Loucy (cell line): ENCODE results near the gene GPSM3.

Experiments
- EZH2phosphoT487 ChIP-seq: fragments of 200-600 bp; IDR thresholded peaks from 2 replicates; pipeline ENCODE4 v1.6.1; 2018; ENCODE audit warnings: antibody characterized with exemption, mild to moderate bottlenecking, moderate library complexity, borderline replicate concordance
- TF ChIP-seq, protein P1 (sequence below): fragments of 200-600 bp; sonication (generic); conservative IDR thresholded peaks from 2 replicates; pipeline ENCODE4 v1.5.1; 2014; ENCODE audit warnings: mild to moderate bottlenecking, antibody characterized with exemption, low read length

DNA sequence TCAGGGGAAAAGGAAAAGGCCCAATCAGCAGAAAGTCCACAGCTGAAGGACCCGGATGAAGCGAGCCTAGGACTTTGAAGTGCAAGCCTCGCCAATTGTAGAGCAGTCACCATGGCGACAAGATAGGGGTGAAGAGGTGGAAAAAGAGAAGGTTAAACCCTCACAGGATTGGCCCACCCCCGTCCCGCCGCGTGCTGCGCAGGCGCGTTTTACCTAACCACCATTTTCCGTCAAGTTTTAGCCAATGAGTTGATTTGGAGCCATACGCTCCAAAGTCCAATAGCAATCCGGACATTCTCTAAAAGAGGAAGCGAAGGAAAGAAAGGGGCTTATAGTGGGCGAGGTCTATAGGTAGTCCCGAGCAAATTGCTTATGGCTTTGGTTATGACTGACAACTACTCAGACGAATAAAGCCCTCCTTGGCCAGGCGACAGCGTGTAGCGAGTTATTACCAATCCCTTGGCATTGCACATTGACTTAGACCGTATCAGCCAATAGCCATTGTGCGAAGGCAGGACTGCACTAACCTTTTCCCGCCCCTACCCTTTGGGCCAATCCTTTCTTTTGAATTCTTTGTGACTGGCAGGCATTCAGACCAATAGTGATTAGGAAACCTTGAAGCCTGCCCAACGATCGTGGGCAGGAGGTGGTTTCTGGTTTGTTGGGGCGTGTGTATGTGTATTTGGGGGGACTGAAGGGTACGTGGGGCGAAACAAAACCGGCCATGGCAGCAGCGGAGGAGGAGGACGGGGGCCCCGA is 14.5 kb downstream of the GPSM3 start, which contains the start of gene RNF5:
- TF ChIP-seq, protein P1, sequence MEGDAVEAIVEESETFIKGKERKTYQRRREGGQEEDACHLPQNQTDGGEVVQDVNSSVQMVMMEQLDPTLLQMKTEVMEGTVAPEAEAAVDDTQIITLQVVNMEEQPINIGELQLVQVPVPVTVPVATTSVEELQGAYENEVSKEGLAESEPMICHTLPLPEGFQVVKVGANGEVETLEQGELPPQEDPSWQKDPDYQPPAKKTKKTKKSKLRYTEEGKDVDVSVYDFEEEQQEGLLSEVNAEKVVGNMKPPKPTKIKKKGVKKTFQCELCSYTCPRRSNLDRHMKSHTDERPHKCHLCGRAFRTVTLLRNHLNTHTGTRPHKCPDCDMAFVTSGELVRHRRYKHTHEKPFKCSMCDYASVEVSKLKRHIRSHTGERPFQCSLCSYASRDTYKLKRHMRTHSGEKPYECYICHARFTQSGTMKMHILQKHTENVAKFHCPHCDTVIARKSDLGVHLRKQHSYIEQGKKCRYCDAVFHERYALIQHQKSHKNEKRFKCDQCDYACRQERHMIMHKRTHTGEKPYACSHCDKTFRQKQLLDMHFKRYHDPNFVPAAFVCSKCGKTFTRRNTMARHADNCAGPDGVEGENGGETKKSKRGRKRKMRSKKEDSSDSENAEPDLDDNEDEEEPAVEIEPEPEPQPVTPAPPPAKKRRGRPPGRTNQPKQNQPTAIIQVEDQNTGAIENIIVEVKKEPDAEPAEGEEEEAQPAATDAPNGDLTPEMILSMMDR, result no peak
- no peak for TF ChIP-seq EZH2phosphoT487
